Astrocyte of the spinal cord (primary cell): Measurements from ENCODE around the gene CPNE1.
A peak's percentile ranks its signal among the peaks of the same experiment; 100 is the strongest.

ENCODE experiments used
- DNase-seq: peaks from one replicate; pipeline ENCODE4 v3.0.0; 2011; ENCODE audit warnings: low read depth, low spot score
- H3K4me3 ChIP-seq: 2 replicates; pipeline ENCODE4 v1.5.1; 2011; ENCODE audit warnings: low read depth, mild to moderate bottlenecking, low read length, moderate library complexity
- in situ Hi-C: cut with HindIII; loops from 2 replicates; pipeline ENCODE4 v1.10.0; 2017; ENCODE audit warnings: low sequenced_read_pairs
- TF ChIP-seq, protein P1 (sequence below): IDR thresholded peaks from 2 replicates; pipeline ENCODE4 v1.5.1; 2012; ENCODE audit warnings: low read depth, mild to moderate bottlenecking, low read length, inconsistent platforms

The CPNE1 gene

DNA sequence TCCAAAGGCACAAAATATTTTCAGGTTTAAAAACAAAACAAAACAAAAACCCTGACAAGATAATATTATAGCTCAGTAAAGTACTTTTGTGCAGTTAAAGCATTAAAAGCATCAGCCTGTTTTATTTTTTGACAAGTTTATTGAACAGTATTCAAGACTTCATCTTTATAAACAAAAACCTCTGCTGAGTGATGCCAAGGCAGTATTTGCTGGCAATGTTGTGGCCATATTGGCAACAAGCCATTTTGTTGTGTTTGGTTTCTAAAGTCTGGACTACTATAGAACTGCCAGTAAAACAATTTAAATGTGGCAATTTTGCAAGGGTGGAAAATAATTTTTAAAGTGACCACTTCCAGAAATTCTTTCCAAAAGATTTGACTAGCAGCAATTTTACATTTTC is 15.9 kb downstream of the CPNE1 start:
- H3K4me3 ChIP-seq, result no peak overlapping the region
- TF ChIP-seq, protein P1, sequence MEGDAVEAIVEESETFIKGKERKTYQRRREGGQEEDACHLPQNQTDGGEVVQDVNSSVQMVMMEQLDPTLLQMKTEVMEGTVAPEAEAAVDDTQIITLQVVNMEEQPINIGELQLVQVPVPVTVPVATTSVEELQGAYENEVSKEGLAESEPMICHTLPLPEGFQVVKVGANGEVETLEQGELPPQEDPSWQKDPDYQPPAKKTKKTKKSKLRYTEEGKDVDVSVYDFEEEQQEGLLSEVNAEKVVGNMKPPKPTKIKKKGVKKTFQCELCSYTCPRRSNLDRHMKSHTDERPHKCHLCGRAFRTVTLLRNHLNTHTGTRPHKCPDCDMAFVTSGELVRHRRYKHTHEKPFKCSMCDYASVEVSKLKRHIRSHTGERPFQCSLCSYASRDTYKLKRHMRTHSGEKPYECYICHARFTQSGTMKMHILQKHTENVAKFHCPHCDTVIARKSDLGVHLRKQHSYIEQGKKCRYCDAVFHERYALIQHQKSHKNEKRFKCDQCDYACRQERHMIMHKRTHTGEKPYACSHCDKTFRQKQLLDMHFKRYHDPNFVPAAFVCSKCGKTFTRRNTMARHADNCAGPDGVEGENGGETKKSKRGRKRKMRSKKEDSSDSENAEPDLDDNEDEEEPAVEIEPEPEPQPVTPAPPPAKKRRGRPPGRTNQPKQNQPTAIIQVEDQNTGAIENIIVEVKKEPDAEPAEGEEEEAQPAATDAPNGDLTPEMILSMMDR, result no peak
- peak; percentile 22 for DNase-seq
- in situ Hi-C loops, result no loop called here

DNA sequence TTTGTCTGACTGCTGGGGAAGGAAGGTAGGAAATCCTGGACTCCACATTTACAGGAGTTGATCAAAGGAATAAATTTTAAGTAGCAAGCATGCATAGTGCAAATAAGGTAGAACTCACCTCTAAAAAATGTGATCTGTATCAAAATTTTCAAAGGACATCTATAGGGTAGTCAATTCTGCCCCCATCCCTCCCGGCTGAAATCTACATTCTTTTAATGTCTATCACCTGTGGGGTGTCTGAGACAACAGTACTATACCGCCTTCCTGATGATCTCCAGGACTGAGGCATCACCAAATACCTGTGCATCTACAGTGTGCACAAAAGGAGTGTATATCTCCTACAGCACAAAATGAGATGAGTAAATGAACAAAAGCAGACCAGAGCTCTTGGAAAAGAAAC is 19.9 kb downstream of the CPNE1 start:
- H3K4me3 ChIP-seq, result no peak overlapping the region
- in situ Hi-C loops, result no loop called here
- TF ChIP-seq, protein P1, result no peak
- DNase-seq, result no peak

DNA sequence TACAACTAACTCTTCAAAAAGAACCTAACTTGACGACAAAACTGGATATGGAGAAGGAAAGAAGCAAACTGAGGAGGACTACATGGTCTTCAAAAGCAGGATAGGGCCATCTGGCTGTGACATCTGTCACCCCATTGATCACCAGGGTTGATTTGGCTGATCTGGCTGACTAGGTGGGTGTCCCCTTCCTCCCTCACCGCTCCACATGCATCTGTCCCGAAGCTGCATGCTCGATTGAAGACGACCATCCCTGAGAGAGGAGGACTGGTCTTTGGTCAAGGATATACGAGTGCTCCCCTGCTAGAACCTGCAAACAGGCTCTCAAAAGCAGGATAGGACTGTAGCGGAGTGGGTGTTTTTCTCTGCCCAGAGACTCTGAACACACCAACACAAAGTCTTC is 21.7 kb downstream of the CPNE1 start:
- no peak overlapping the region for H3K4me3 ChIP-seq
- no peak for DNase-seq
- in situ Hi-C loops, result no loop called here
- TF ChIP-seq, protein P1, result no peak

DNA sequence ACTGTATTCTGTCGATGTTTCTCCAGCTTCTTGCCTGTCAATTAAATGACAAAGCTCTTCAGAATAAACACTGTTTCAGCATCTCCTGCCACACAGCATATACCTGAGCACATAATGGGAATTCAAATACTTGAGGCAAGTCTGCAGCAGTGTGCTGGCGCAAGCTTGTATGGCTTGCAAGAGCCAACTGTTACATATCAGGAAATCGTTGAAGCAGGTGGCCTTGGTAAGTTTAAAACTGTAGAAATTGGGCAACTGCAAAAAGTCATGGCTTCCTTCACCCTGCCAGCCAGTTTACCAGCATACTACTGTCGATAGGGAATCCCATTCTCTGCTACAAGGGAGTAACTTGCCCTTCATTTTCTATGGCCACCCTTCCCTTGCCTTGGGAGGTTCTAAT is 23.0 kb downstream of the CPNE1 start:
- no peak for DNase-seq
- no peak overlapping the region for H3K4me3 ChIP-seq
- in situ Hi-C loops, result no loop called here
- TF ChIP-seq, protein P1, result no peak

DNA sequence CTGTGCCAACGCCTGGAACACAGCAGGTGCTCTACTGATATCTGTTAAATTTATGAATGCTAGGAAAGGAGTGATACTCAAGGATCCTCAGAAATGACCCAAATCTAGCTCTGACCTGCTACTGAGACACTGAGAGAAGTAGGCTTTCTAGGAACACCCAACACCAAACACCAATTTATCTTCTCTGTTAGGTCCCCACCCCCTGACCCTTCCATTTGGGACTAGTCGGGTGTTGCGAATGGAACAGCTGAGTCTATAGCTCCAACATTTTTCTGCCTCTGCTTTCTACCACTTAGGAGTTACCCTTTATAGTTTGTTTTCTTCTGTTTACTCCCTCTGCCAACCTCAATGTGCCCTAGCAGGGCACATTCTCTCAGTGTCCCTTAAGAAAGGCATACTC is 24.0 kb downstream of the CPNE1 start:
- TF ChIP-seq, protein P1, result no peak
- in situ Hi-C loops, result no loop called here
- H3K4me3 ChIP-seq, result no peak overlapping the region
- DNase-seq, result no peak

DNA sequence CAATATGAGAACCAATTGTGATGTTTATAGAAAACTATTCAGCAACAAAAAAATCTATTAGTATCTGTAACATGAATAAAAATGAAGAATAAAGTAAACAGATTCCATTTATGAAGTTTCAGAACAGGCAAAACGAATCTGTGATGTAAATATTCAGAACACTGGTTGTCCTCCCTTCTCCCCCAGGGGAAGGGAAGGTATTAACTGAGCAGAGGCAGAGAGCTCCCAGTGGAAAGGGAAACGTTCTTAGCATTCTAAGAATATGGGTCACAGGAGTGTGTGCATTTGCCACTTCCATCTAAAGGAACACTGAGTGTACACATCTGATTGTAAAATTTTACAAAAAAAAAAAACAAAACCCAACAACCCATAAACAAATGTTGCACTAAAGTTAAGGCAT is 25.9 kb downstream of the CPNE1 start:
- no peak overlapping the region for H3K4me3 ChIP-seq
- TF ChIP-seq, protein P1, result no peak
- no peak for DNase-seq
- in situ Hi-C loops, result no loop called here

DNA sequence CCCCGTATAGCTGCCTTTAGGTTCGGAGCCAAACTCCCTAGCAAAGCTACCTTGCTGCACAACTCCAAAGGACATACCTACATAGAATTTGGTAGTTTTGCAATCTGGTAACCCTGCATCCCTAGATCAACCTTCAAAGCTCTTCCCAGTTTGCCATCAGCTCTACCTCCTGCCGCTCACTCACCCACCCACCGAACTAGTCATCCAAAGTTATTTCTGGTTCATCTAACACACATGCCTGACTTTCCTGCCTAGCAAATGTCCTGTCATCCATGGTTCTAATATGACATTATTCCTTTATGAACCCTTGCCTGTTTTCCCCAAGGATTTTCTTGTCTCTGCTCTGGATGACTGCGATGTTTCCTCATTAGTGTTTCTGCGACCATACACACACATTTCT is 27.4 kb downstream of the CPNE1 start:
- TF ChIP-seq, protein P1, result no peak
- in situ Hi-C loops, result no loop called here
- no peak overlapping the region for H3K4me3 ChIP-seq
- DNase-seq, result no peak
